HG02571 (cell line): ENCODE measurements around the gene FSIP1.

Source experiments
- ATAC-seq: cut with Tn5 transposase; IDR thresholded peaks from one replicate; pipeline ENCODE4 v1.9.1; 2021; ENCODE audit warnings: mild to moderate bottlenecking, moderate library complexity; ENCODE audit not compliant: unreplicated experiment

Gene FSIP1

DNA sequence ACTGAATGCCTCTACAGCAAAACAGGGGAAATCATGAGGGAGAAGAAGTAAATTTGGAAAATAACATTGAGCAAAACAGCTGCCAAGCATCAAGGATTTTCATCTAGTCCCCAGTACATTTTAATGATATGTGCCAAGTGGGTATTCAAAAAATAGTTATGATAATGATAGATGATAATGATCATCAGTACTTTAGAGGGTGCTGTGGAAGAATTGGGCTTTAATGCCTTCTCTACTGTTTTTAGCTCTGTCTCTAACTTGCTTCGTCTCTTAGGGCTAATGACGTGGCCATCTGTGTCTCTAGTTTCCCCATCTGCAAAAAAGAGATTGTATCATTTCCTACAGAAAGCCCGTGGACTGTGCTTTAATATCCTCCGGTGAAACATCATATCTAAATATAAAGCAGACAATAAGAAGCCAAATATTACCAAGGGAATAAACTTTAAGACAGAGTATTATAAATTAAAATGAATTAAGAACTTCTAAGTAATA lies 10.2 kb upstream of the FSIP1 start:
- no peak for ATAC-seq

DNA sequence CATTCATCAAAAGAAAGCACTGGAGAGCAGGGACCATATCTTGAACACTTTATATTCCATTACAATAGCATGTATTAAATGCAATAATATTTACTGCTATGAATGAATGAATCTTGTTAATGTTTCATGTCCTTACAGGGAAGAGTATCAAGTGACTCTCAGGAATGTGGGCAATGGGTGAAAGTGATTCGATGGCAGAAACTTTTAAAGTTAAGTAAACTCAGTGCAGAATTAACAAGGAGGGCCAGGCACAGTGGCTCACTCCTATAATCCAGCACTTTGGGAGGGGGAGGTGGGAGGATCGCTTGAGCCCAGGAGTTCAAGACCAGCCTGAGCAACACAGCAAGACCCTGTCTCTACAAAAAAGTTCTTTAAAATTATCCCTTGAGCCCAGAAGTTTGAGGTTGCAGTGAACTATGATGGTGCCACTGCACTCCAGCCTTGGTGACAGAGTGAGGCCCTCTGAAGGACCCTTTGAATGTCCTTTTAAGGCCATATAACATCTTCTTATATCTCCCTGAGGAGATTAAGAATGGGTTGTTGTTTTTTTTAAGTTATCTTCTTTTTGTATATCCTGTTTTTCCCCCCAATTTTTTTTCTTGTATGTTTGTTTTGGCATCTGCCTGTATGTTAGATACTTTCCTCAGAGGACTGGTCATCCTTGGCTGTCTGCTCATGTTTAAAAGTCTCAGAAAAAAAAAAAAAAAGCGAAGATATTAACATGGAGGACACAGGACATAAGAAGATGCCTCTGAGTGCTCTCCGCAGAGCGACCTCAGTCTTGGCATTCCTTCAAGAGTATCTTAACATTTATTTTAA lies 9.6 kb upstream of the FSIP1 start:
- ATAC-seq: no peak

GRCh38 chr15:39789736-39790135 lies 7.1 kb upstream of the FSIP1 start:
- no peak for ATAC-seq

DNA sequence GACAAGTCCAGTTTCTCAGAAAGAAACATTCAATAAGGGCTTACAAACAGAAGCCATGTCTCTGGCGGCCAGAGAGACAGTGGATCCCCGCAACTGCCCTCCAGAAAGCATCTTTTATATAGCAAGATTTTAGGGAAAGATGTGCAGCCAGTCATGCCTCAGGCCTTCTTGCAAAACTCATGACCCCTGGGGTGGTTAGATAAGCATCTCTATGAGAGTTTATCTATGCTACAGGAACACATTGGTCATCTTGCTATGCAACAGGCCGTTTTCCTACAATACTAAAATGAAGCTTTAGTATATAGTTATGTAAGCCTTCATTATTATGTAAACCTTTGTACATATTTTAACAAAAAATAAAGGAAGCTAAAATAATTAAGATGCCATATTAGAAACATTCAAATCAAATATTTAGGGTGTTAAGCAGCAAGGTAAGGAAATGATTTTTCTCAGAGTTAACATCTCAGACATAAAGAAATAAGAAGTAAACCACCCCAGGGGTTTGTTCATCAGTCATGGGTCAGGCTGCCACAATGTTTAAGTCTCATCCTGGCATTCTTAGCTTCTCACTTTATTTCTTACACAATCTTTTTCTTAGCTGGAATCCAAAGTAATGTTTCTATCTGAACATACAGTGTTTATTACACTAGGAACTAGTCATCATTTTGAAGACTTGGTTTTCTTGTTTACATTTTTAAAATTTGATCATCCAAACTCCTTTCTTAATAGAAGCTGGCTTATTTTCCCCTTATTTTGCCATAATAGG lies 6.3 kb upstream of the FSIP1 start:
- ATAC-seq: no peak

- ATAC-seq: no peak
Observed at GRCh38 chr15:39788108-39788507, 5.5 kb upstream of the FSIP1 start.

DNA sequence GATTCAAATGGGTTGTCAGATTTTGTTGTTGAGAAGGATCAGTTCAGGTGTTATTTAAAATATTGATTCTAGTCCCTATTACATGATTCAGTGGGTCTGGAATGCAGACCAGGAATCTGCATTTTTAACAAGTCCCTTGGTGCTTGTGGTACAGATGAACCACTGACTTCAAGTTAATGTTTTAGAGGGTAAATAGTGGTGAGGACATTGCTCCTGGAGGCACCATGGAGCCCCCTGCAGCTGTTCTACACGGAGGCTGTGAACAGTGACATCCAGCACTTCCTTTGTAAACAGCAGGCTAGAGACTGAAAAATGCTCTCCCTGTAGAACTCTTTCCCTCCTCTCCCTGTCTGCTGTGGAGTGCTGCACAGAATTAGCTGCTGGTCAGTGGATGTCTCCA lies 4.8 kb upstream of the FSIP1 start:
- ATAC-seq: no peak

DNA sequence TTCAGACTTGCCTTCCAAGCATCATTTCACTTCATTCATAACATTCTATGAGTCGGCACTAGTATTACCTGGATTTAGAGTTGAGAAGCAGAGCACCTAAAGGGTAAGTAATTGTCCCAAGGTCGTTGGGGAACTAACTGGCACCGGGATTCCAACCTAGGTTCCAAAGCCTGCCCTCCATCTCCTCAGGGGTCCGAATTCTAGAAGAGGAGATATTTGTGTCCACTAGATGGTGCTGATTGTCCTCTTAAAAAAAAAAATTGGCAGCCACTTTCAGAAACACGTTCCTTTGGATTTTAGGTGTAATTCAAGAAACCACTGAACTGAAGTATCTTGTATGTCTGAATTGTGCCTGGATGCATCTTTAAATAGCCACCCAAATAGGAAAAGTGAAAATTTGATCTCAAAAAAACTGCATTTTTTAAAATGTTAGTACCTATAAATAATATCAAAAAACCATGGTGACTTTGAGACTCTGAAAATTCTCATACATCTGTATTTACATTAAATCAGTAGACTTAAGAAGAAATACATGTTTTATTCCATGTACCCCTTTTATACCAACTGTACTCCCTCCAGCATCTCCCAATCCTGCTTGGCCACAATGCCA lies 3.9 kb upstream of the FSIP1 start:
- ATAC-seq: no peak

DNA sequence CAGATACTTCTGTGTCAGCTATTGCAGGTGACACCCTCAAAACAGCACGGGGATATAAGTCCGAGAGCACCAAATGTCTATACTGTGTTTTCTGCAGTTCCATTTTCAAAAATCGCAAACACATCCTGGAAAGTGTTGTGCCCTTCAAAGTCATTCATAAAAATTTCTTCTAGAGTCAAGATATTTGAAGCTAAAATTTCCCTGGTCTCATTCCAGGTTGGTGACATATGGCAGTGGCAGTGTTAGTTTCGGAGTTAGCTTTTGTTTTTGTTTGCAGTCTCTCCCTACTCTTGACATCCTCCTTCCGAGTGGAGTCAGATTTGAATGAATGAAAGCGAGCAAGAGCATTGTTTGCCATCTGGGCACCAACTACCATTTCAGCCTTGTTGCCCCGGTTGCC lies 3.2 kb upstream of the FSIP1 start:
- no peak for ATAC-seq

- ATAC-seq: no peak
Observed at GRCh38 chr15:39785139-39785538, 2.5 kb upstream of the FSIP1 start.

DNA sequence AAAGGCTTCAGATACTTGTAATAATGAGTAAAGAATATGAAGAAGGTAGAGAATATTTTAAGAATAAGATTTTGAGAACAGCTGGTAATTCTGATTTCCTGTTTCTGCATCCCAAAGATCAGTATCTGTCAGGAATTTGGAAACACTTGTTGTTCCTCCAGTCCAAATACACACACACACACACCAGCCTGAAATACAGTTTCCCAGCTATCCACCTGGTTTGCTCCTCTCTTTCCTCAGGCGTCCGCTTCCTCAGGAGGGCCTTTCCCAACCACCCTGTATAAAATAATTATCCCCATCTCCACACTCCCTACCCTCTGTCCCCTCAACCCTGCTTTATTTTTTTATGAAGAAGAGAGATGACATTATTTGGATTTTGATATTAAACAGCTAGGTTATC lies 2.0 kb upstream of the FSIP1 start:
- ATAC-seq: no peak

DNA sequence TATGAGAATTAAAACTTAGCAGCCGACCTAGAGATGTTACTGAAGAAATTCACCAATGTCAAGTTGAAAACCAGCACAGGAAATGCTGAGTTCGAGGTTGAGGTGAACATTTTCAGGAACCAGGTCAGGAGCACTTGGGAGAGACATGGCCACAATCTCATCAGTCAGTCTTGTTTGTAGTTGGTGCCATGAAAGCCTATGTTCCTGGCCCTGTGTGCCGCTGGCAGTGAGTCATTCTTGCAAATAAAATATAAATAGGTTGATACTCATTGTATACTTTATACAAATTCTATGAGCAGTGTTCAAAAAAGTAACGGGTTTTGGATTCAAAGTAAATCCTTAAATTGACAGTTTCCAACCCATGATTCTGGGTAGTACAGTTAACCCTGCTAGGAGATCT lies 1.5 kb upstream of the FSIP1 start:
- ATAC-seq: no peak

DNA sequence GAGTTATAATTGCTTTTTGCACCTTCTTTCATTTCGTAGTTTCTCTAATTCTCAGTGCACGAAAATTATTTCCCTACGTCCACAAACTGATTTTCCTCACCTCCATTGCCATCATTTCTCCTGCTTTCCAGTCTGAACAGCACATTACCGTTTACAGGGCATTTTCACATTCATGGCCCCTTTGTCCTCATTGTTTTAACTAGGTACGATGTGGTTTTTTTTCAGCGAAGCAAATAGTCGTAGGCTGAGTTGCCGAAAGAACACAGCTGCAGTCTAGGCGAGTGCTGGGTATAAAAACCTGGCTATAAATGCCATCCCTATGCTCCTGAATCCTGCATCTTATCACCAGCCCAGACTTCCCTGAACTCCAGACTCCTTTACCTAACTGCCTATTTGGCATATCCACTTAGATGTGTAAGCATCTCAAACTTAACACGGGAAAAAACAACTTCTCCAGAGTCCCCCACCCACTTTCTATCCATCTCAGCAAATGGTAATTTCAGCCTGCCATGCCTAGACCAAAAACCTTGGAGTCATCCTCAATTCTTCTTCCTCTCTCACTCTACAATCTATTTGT lies 691 bp upstream of the FSIP1 start:
- no peak for ATAC-seq

DNA sequence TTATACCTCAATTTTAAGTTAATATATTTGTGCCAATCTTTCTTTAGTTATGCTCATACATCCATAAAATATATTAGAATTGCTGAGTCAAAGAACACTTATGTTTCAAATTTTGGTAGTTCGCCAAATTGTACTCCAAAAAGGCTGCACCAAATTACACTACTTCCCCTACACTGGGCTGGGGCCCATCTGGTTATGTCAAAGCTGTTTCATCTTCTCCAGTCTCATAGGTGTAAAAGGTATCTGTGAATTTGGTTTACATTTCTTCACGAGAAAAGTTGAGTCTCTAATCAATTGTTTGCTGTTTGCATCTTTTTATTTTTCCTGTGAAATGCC lies 706 bp downstream of the FSIP1 start:
- no peak for ATAC-seq

DNA sequence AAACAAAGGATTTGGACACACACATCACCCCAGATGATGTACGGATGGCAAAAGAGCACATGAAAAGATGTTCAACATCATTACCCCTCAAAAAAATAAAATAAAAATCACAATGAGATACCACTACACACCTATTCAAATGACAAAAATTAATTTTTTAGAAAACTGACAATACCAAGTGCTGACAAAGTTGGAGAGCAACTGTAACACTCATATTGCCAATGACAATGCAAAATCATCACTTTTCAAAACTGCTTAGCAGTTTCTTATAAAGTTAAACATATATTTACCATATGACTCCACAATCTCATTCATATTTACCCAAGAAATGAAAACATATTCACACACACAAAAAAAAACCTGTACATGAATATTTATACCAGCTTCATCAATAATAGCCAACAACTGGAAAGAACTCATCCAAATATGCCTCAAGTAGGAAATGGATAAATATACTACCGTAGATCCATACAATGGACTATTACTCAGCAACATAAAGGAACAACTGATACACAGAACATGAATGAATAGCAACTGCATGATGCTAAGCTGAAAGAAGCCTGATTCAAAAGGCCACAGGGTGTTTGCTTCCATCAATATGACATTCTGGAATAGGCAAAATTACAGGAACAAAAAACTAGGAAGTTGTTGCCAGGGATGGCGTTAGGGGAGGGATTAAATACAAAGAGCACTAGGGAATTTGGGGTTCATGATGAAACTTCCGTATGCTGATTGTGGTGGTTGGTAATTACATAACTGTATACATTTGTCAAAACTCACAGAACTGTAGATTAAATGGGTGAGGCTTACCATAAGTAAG lies 1.3 kb downstream of the FSIP1 start:
- no peak for ATAC-seq

GRCh38 chr15:39778021-39778420 lies 4.6 kb downstream of the FSIP1 start:
- no peak for ATAC-seq

- ATAC-seq: no peak
Observed at GRCh38 chr15:39777496-39777895, 5.1 kb downstream of the FSIP1 start.

- ATAC-seq: no peak
Observed at GRCh38 chr15:39776068-39776467, 6.6 kb downstream of the FSIP1 start.

DNA sequence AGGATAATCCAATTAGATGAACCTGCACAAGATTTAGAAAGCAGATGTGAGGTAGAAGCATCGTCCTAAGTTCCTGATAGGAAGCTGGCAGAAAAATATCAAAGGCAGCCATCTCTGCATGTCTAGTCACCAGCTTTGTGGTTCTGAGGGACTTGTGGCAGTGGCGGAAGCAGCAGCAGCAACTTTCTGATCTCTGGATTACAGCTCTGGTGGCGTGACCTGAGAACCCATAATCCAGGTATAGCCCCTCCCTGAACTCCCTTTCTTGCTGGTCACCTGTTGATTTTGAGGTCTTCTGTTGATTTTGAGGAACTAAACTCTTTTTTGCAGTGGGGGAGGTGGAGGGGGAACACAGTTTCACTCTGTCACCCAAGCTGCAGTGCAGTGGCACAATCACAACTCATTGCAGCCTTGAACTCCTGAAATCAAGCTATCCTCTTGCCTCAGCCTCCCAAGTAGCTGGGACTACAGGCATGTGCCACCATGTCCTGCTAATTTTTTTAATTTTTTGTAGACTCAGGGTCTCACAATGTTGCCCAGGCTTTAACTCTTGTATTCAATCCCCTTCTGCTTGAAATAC lies 7.9 kb downstream of the FSIP1 start:
- ATAC-seq: no peak

GRCh38 chr15:39770748-39771689 lies 11.6 kb downstream of the FSIP1 start:
- ATAC-seq: no peak
